Vagina (tissue), 2 donors: Measurements from ENCODE around the gene ZNF384. TPM values are rescaled to one million over a fixed set of nuclear protein-coding genes. Genes with fewer than 3 reads are reported as not detected.

Experiments used
- DNase-seq, 2 donors: peaks; one replicate each; pipeline ENCODE4 v3.0.0-alpha.2; 2017; ENCODE audit errors: extremely low spot score in 2 of 2
- H3K27ac ChIP-seq: fragments of 200-600 bp; sonication (generic); one replicate; pipeline ENCODE4 v1.5.1; 2019
- H3K27me3 ChIP-seq: fragments of 200-600 bp; sonication (generic); one replicate; pipeline ENCODE4 v1.5.1; 2019
- H3K36me3 ChIP-seq, 2 donors: fragments of 200-600 bp; sonication (generic); one replicate each; pipeline ENCODE4 v1.5.1; 2017 to 2019
- H3K4me1 ChIP-seq: fragments of 200-600 bp; sonication (generic); one replicate; pipeline ENCODE4 v1.5.1; 2019
- H3K4me3 ChIP-seq, 2 donors: fragments of 200-600 bp; sonication (generic); 1 replicate in 1 of 2; 2 replicates in 1 of 2; pipeline ENCODE4 v1.5.1; 2016 to 2019
- H3K9me3 ChIP-seq: fragments of 200-600 bp; sonication (generic); one replicate; pipeline ENCODE4 v1.5.1; 2019
- CTCF ChIP-seq, 3 experiments: fragments of 450-650 bp in 2 of 3; fragments of 200-600 bp in 1 of 3; sonication (generic) in 1 of 3; IDR thresholded peaks; one replicate each; pipeline ENCODE4 v1.5.1; 2017 to 2019; ENCODE audit warnings: antibody characterized with exemption in 3 of 3, mild to moderate bottlenecking in 2 of 3, moderate library complexity in 2 of 3
- POLR2A ChIP-seq, 2 donors: fragments of 450-650 bp; IDR thresholded peaks; one replicate each; pipeline ENCODE4 v1.6.1; 2017; ENCODE audit warnings: antibody characterized with exemption in 2 of 2, mild to moderate bottlenecking in 2 of 2, moderate library complexity in 2 of 2
- POLR2AphosphoS5 ChIP-seq, 2 donors: sonication (generic); formaldehyde crosslinking; IDR thresholded peaks; one replicate each; pipeline ENCODE4 v1.9.0; 2017; ENCODE audit warnings: antibody characterized with exemption in 2 of 2, mild to moderate bottlenecking in 2 of 2, low read depth in 1 of 2; ENCODE audit not compliant: insufficient read depth in 1 of 2
- intact Hi-C: fragments of 100-400 bp; cut with DNase I; formaldehyde crosslinking; loops from one replicate; pipeline ENCODE4 v1.15.1; 2023
- total RNA-seq: library from RNA; depleted of rRNA; stranded (reverse); fragments of >200 nt; gene quantifications from one replicate; pipeline ENCODE4 v1.2.3, GENCODE V29; 2016

The ZNF384 gene
- total RNA-seq, 1 donor from 2014 or later = 31.9 TPM

GRCh38 chr12:6666211-6666610 is 23.0 kb downstream of the ZNF384 start:
- no peak for DNase-seq
- peaks cover 12% of the 10 kb centered on the region for H3K4me1 ChIP-seq
- no peak overlapping the region for H3K4me3 ChIP-seq
- H3K27ac ChIP-seq = no peak overlapping the region
- TF ChIP-seq POLR2A (IDR thresholded peaks at IDR 0.05) (no peak), CTCF (IDR thresholded peaks at IDR 0.05) (no peak), POLR2AphosphoS5 (IDR thresholded peaks at IDR 0.05; ENCODE audit: insufficient read depth in 1 of 2, low read depth in 1 of 2) (no peak)
- no peaks in the 10 kb centered on the region for H3K27me3 ChIP-seq
- intact Hi-C loops = no loop called here
- H3K9me3 ChIP-seq = no peaks in the 10 kb centered on the region
- peaks cover 0 to 44% of the 10 kb centered on the region in 2 donors for H3K36me3 ChIP-seq

DNA sequence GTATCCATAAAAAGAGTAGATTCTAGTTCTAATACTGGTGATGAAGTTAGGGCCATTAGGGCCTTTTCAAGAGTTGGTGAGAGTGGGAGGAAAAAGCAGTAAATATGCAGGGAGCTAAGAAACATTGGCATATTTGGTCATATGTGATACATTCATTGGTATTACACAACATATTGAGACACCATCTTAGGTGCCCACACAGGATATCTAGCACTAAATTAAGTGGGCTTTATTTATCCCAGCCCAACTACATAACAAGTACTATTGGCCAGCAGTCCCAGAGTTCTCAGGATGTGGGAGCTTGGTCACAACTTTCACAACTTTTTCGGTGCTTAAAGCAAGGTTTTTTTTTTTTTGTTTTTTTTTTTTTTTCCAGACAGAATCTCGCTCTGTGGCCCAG is 24.3 kb downstream of the ZNF384 start:
- intact Hi-C loops = no loop called here
- peaks cover 0 to 31% of the 10 kb centered on the region in 2 donors for H3K36me3 ChIP-seq

GRCh38 chr12:6662906-6663742 is 26.1 kb downstream of the ZNF384 start, which contains the start of gene ING4:
TSS of gene ING4 (minus strand) at chr12:6663119. CDS start at chr12:6663101, 18 bp downstream.
- Histone ChIP-seq H3K27me3 (no peaks in the 10 kb centered on the region), H3K27ac (peak within 1 kb of the TSS; percentile 68), H3K4me1 (peaks cover 15% of the 10 kb centered on the region), H3K4me3 (peak within 1 kb of the TSS; percentile 69 to 70), H3K36me3 (peaks cover 0 to 19% of the 10 kb centered on the region in 2 donors), H3K9me3 (no peaks in the 10 kb centered on the region)
- intact Hi-C loops = loop anchor here (1.0 kb wide), 1 partner anchor 26 kb away; the partner anchor contains the start of gene ZNF384
- no peak for TF ChIP-seq POLR2A (IDR thresholded peaks at IDR 0.05)
- peak; percentile 83 to 98 for TF ChIP-seq POLR2AphosphoS5 (IDR thresholded peaks at IDR 0.05; ENCODE audit: insufficient read depth in 1 of 2, low read depth in 1 of 2)
- DNase-seq = peak in 1 of 2 donors; percentile 99

More for the DNA sequence above, 24.3 kb downstream of the ZNF384 start:
- H3K4me3 ChIP-seq = no peak overlapping the region
- TF ChIP-seq POLR2AphosphoS5 (IDR thresholded peaks at IDR 0.05; ENCODE audit: insufficient read depth in 1 of 2, low read depth in 1 of 2) = no peak
- no peak for TF ChIP-seq CTCF (IDR thresholded peaks at IDR 0.05)
- TF ChIP-seq POLR2A (IDR thresholded peaks at IDR 0.05) = no peak
- DNase-seq = no peak
- peaks cover 12% of the 10 kb centered on the region for H3K4me1 ChIP-seq
- no peaks in the 10 kb centered on the region for H3K9me3 ChIP-seq
- no peaks in the 10 kb centered on the region for H3K27me3 ChIP-seq
- H3K27ac ChIP-seq = no peak overlapping the region

- peaks cover 18% of the 10 kb centered on the region for H3K4me1 ChIP-seq
- no peak for DNase-seq
- peaks cover 0 to 19% of the 10 kb centered on the region in 2 donors for H3K36me3 ChIP-seq
- H3K4me3 ChIP-seq = peak overlapping the region; percentile 69 to 70
- H3K27me3 ChIP-seq = no peaks in the 10 kb centered on the region
- peak overlapping the region; percentile 68 for H3K27ac ChIP-seq
- no peaks in the 10 kb centered on the region for H3K9me3 ChIP-seq
- intact Hi-C loops = no loop called here
- TF ChIP-seq POLR2AphosphoS5 (IDR thresholded peaks at IDR 0.05; ENCODE audit: insufficient read depth in 1 of 2, low read depth in 1 of 2) = no peak
- no peak for TF ChIP-seq CTCF (IDR thresholded peaks at IDR 0.05)
- no peak for TF ChIP-seq POLR2A (IDR thresholded peaks at IDR 0.05)
Observed at GRCh38 chr12:6662602-6662905, 26.6 kb downstream of the ZNF384 start.

DNA sequence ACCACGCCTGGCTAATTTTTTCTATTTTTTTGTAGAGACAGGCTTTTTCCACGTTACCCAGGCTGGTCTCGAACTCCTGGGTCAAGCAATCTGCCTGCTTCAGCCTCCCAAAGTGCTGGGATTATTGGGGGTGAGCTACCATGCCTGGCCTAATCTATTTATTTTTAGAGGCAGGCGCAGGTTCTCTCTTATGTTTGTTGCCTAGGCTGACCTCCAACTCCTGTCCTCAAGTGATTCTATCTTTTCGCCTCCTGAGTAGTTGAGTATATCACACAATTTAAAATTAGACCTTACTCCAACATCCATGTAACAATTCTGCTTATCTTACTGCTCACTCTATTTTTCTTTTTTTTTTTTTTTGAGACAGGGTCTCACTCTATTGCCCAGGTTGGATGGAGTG is 35.2 kb downstream of the ZNF384 start:
- H3K27me3 ChIP-seq = no peaks in the 10 kb centered on the region
- no peaks in the 10 kb centered on the region for H3K9me3 ChIP-seq
- H3K4me3 ChIP-seq = no peak overlapping the region
- no peak for DNase-seq
- intact Hi-C loops = no loop called here
- peaks cover 6% of the 10 kb centered on the region for H3K4me1 ChIP-seq
- TF ChIP-seq POLR2AphosphoS5 (IDR thresholded peaks at IDR 0.05; ENCODE audit: insufficient read depth in 1 of 2, low read depth in 1 of 2) = no peak
- TF ChIP-seq CTCF (IDR thresholded peaks at IDR 0.05) = no peak
- TF ChIP-seq POLR2A (IDR thresholded peaks at IDR 0.05) = no peak
- H3K36me3 ChIP-seq = peaks cover 0 to 77% of the 10 kb centered on the region in 2 donors
- no peak overlapping the region for H3K27ac ChIP-seq
